GM21737 (cell line): ENCODE data around the gene POPDC3.
"Not testable (repeated sequence)": the region's sequence is repeated elsewhere in the genome, so short reads cannot be mapped to it uniquely, and the experiment has no call there.

Experiments
- ATAC-seq: cut with Tn5 transposase; IDR thresholded peaks from one replicate; pipeline ENCODE4 v1.9.1; 2021; ENCODE audit warnings: mild to moderate bottlenecking, moderate library complexity; ENCODE audit not compliant: unreplicated experiment

The POPDC3 gene

DNA sequence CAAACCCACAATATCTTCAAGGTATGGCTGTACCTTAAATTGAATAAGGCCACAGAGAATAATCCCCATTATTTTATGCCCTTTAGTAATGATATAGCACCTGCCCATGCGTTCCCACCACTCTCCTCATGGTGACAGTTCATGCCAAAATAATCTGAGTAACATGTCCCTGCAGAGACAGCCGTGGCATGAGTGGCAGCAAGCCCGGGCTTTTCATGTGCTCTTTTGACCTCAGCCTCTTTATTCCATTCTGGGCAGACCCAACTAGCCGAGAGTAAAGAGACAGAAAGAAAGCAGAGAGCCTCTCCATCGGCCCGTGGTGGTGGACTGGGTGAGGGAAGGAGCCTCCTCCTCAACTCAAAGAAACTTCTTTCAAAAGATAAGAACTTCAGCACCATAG is 19.9 kb upstream of the POPDC3 start:
- ATAC-seq = no peak

DNA sequence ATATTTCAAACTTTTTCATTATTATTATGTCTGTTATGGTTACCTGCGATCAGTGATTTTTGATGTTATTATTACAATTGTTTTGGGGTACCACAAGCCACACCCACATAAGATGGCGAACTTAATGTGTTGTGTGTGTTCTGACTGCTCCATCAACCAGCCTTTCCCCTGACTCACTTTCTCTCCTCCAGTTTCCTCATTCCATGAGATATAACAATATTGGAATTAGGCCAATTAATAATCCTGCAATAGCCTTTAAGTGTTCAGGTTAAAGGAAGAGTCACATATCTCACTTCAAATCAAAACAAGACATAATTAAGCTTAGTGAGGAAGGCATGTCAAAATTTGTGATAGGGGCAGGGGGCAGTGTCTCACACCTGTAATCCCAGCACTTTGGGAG is 16.3 kb upstream of the POPDC3 start:
- ATAC-seq = no peak

DNA sequence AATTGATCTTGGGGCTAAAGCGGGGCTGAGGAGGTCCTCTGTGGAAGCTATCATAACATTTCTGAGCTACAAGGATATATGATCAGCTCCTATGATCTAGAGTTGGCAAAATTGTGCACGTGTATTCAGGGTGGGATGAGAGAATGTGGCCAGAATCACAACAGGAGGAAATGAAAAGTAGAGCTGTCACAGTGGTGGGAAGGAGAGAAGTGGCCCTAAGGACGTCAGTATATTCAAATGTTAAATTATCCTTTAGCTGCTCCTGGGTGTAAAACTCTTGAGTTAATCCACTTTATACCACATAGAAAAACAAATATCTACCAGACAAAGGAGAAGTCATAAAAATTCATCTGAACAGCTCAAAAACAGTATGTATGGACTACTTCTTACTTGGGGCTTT is 14.8 kb upstream of the POPDC3 start:
- ATAC-seq = no peak

DNA sequence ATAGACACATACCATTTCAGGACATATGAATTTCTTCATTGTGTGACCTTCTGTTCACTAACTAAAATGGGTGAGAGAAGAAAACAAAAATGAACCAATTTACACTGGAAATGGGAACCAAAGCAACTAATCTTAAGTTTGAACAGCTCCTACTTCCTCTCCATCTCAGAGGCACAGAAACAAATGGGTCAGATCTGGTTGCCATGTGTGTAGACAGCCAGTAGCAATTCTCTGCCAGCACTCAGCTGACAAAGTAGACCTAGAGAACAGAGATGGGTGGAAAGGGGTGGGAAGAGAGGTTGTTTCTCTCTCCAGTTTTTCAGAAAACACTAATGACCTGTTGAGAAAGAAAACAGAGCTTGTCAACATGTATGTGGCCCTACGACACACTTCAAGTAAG is 14.3 kb upstream of the POPDC3 start:
- no peak for ATAC-seq

DNA sequence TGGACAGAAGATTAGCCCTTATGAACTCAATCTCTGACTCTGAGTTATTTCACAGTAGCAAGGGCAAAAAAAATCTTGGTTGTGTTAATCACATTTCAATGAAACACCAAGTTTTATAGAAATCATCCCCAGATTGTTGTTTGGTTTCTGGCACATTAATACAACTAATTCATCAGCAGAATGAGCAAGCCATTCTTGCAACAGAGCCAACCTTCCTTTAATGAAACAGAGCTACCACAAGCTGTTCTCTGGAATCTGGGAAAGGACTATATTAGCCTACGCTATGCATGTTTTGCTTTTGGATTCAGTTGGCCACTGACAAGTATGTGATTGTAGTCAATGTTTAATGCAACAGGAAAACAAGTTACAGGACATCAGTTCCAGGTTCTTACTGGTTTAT is 13.8 kb upstream of the POPDC3 start:
- no peak for ATAC-seq

DNA sequence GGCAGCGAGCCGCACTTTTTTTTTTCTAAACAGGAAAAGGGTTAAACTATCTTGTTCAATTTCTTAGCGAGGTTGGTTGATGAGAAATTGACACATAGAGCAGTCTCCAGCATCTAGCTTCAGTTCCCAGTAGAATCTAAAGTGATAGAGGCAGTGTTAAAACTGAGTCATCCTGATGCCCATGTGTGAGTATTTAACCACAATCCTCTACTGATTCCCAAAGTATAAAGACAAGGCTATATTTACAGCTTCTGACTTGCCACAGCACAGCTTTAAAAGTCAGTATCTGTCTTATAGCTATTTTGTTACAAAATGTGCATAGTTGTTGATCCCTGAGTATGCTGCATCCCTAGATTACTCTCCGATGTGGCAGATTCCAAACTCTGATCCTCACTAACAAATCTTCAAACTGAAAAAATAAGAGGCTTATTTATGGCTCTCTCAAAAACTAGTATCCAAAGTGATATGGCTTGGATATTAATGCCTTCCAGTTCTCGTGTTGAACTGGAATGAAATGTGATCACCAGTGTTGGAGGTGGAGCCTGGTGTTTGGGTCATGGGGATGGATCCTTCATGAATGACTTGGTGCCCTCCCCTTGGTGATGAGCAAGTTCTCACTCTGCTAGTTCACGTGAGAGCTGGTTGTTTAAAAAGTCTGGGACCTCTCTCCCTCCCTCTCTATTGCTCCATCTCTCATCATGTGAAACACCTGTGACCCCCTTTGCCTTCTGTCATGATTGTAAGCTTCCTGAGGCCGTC is 13.1 kb upstream of the POPDC3 start:
- ATAC-seq = no peak

DNA sequence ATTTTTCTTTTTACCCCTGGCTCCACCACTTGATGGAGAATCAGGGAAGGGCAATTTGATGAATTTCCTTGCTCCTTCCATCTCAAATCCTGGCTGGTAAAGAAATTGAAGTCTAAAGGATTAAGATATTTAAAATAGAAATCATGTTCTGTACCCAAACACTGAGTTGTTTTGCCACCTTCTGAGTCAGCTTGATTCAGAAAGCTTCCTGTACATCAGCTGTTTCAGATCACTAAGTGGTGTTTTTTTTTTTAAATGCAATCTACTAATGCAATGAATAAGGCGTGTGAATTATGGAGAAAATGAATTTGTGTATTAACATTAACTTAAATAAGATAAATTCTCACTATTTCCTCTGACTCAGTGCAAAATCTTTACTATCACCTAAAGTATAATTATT is 11.5 kb upstream of the POPDC3 start:
- no peak for ATAC-seq

DNA sequence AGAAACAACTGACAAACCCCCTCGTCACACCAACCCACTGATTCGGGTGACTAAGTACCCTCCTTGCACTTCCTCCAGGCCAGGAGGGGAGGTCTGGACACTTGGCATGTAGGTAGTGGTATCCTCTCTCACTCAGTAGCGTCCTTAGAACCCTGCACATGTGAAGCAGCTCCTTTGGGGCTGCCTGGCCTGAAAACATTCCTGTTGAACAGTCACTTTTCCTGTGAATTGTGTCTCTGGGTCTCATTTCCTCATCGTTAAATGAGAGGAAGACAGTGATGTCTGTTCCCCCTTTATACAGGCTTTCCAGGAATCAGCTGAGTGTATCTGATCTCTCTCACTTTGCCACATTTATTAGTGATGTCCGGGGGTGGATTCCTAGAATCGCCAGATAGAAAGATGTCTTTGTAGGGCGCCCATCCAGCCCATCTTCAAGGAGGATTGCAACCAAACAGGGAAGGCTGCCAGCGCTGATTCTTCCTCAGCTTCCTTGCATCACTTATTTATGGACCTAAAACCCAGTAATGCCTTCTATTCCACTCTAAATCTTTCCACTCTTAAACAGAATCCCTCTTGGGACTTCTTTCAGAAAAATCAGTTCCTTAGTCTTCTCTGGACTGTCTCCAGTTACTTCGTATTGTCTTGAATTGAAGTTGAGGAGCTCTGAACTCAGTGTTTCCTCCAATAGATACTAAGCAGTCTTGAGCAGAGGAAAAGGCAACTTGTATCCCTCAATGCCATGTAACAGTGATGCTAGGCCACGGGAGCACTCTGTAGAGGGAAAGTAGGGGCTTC is 9.4 kb upstream of the POPDC3 start:
- ATAC-seq = no peak

DNA sequence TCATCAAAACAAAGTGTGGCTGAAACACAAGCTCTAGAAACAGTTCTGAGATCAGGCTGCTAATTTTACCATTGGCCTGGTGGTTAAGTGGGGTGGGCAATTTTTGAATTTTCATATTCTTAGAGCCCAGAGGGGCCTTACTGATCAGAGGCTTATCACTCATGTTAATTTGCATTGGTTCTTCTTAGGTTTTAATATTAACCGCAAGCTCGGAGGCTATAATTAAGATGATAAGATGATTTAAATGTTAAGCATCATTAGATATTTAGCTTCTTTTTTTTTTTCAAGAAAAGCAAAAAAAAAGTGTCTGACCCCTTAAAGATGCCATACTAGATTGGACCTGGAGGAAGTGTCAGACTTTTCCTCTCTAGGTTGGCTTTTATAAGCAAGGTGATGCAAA is 8.4 kb upstream of the POPDC3 start:
- no peak for ATAC-seq

DNA sequence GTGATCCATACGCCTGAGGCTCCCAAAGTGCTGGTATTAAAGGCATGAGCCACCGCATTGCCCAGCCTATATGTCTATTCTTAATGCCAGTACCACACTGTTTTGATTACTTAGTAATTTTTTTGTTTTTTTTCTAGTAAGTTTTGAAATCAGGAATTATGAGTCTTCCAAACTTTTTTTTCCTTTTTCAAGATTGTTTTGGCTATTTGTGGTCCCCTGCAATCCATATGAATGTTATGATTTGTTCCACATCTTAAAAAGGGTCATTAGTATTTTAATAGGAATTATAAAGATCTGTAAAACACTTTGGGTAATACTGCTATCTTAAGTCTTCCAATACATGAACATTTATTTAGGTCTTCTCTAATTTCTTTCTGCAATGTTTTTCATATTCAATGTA is 6.8 kb upstream of the POPDC3 start:
- no peak for ATAC-seq

DNA sequence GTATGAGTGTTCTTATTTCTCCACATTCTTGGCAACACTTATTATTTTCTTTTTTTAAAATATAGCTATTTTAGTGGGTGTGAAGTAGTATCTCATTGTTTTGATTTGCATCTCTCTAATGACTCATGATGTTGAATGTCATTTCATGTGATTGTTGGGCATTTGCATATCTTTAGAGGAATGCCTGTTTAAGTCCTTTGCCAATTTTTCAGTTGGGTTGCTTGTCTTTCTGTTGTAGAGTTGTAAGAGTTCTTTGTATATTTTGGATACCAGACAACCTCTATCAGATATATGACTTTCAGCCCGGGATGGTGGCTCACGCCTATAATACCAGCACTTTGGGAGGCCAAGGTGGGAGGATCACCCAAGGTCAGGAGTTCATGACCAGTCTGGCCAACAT is 5.1 kb upstream of the POPDC3 start:
- ATAC-seq = no peak

DNA sequence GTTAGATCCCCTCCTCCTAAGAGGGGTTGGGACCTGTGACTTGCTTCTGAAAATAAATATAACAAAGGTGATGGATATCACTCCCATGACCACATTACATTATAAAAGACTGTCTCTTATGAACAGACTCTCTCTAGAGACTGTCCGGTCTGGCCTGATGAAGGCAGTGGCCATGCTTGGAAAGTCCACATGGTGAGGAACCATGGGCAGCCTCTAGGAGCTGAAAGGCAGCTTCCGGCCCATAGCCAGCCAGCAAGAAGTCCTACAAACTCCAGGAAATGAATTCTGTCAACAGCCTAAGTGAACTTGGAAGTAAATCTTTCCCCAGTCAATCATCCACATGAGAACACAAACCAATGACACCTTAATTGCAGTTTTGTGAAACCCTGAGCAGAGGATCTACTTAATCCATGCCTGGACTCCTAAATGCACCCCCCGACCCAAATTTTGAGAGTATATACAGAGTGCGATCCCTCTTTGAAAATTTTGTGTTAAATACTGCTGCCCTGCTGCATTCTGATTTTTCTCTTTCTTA is 2.2 kb upstream of the POPDC3 start:
- ATAC-seq = no peak

DNA sequence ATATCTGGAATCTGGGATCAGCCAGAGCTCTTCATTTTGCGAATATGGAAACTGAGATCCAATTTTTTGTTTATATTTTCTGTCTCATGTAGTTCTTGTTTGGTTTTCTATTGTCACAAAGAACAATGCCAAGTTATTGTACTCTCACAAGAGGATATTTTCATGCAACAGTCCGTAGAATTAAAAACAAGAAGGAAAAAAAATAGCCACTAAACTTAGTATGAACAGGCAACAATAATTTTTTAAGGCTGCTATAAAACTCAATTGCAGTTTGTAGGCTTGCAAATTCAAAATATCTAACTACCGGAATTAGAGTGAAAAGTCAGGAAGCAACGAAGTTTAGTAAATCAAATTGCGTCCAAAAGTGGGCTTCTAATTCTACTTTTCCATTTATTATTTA is 1.2 kb downstream of the POPDC3 start:
- ATAC-seq = no peak

DNA sequence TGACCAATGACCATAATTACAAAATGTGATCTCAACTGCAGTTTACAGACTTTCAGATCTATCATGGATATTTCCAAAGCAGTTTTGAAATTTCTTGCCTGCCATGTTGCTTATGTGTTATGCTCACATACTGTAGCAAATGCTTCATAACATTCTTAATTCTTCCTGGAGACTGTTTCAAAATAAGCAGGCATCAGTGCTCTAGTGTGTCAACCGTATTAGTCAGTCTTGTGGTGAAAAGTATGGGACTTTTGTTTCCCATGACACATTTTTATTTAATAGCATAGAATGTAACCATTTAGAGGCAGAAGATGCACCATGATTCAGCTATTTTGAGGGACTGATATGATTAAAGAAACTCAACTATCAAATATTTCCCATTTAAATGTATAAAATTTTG is 1.7 kb downstream of the POPDC3 start:
- no peak for ATAC-seq

DNA sequence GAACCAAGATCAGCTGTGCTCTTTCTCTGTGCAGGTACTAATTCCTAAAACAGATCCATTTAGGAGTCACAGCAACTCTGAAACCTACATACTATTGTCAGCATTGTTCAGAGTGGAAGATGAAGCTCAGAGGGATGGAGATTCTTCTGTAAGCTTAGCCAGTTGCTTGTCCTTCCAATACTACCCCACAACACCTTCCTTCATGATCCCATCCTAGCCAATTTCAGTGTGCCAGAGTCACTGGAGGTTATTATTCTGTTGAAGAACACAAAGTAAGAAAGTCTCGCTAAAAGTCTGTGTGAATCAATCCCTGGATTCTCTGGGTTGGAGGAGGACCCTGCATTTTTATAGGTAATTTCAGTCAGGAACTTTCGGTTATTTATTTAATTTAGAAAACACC is 2.3 kb downstream of the POPDC3 start:
- ATAC-seq = no peak

DNA sequence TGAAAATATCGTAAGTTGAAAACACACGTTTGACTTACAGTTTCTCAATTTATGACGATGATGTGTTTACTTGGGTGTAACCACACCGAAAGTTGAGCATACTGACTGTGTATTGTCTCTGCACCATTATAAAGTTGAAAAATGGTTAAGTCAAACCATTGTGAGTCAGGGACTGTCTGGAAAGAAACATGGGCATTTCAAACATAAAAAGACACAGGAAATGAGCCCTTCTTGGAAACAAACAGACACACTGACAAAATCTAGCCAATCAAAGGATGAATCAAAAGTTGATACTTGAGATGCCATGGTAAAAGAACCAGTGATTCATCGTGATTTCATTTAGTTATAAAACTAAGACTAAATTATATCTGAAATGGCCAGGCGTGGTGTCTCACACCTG is 5.3 kb downstream of the POPDC3 start:
- ATAC-seq = no peak

DNA sequence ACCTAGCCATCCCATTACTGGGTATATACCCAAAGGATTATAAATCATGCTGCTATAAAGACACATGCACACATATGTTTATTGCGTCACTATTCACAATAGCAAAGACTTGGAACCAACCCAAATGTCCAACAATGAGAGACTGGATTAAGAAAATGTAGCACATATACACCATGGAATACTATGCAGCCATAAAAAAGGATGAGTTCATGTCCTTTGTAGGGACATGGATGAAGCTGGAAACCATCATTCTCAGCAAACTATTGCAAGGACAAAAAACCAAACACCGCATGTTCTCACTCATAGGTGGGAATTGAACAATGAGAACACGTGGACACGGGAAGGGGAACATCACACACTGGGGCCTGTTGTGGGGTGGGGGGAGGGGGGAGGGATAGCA is 7.3 kb downstream of the POPDC3 start:
- not testable (repeated sequence) for ATAC-seq

DNA sequence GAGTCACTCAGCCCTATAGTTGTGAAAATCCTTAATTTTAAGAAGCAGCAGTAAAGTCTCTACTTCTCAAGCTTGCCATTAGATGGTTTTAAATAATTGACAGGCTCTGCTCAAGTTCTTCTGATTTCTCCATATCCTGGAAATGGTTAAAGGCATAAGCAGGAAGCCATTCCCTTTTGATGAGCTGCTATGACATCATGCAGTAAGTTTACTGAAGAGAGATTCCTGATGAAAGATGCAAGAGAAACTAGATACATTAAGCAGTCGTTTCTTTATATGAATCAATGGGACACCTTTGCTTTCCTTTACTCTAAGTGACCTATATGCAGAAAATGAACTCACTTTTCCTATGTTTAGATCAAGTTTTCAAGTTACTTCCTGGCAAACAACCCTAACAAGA is 9.8 kb downstream of the POPDC3 start:
- ATAC-seq = no peak

DNA sequence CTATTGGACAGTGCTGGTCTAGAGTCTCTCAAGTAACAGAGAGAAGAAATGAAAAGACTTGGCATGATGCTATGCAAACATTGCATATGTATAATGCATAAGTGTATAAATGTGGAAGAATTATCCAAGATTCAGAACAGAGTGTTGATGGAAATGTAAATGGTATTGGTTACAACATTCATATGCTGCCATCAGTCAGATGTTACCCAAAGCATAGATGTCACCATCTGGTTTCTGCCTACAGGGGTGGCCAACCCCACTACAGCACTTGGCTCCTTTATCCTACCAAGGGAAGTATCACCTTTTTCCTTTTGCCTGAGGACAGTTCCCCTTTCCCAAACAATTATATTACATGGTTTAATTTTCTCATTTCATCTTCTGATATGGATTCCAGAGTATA is 11.9 kb downstream of the POPDC3 start:
- no peak for ATAC-seq

DNA sequence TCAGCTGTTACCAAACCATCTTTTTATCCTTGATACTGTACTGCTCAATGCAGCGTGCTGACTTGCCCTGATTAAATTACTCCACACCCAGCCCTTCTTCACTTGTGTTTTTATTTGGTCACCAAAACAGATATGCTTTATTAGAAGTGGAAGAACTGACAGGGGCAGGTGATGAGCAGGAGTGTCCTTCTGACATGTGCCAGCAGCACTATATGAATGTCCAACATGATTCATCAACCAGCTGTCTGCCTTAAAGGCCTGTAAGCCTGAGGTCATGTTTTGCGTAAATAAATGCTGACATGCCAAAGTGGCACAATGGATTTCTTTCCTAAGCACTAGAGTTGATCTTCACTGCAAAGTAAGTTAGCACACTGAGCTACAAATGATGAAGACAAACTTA is 15.4 kb downstream of the POPDC3 start:
- no peak for ATAC-seq

DNA sequence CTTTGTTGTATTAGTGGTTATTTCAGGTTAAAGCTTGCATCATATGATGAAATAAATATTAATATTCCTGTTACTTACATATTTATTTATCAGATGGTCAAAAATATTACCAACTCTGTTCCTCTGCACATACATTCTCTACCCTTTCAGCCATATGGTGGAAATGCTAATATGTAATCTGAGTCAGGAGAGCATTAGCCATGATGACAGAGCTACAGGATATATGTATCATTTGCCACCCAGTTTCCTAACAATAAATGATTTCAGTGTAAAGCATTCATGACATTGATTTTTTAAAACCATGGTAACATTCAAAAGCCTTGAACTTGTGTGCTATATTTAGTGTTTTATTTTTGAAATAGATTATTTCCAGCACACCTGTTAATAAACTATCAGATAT is 16.6 kb downstream of the POPDC3 start:
- no peak for ATAC-seq

DNA sequence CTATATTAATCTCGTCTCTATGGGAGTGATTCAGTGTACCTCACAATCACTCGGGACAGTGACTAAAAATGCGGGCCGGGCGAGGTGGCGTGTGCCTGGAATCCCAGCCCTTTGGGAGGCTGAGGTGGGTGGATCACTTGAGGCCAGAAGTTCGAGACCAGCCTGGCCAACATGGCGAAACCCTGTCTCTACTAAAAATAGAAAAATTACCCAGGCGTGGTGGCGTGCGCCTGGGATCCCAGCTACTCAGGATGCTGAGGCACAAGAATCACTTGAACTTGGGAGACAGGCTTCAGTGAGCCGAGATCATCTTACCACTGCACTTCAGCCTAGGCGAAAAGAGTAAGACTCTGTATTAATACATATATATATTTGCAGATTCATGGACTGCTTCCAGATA is 17.4 kb downstream of the POPDC3 start:
- ATAC-seq = no peak
